Neural cell (in vitro differentiated cells): ENCODE data around the gene SERGEF. TPM values are rescaled to one million over a fixed set of nuclear protein-coding genes. Genes with fewer than 3 reads are reported as not detected.

Source experiments
- H2AFZ ChIP-seq: fragments of 200-600, 300-800 bp; sonication (generic), shearing (Covaris generic); 2 replicates; pipeline ENCODE4 v1.6.0; 2014; ENCODE audit warnings: low read depth, mild to moderate bottlenecking, antibody characterized with exemption, low read length, moderate library complexity
- H3F3A ChIP-seq: fragments of 200-600 bp; shearing (Covaris generic); 2 replicates; pipeline ENCODE4 v1.6.1; 2016; ENCODE audit warnings: mild to moderate bottlenecking, moderate library complexity, mixed read lengths, antibody characterized with exemption, low read length; ENCODE audit not compliant: insufficient read depth, poor library complexity, severe bottlenecking
- H3K27ac ChIP-seq: fragments of 200-600, 300-800 bp; sonication (generic), shearing (Covaris generic); 2 replicates; pipeline ENCODE4 v1.5.1; 2014; ENCODE audit warnings: mild to moderate bottlenecking, low read length, moderate library complexity
- H3K27me3 ChIP-seq: fragments of 300-800, 200-600 bp; sonication (generic), shearing (Covaris generic); 2 replicates; pipeline ENCODE4 v1.6.0; 2014; ENCODE audit warnings: mild to moderate bottlenecking, low read depth, low read length, moderate library complexity; ENCODE audit not compliant: insufficient read depth
- H3K36me3 ChIP-seq: fragments of 300-800, 200-600 bp; sonication (generic), shearing (Covaris generic); 2 replicates; pipeline ENCODE4 v1.5.1; 2014; ENCODE audit warnings: mild to moderate bottlenecking, antibody characterized with exemption, low read length, moderate library complexity; ENCODE audit not compliant: insufficient read depth
- H3K4me2 ChIP-seq: fragments of 300-800, 200-600 bp; sonication (generic), shearing (Covaris generic); 2 replicates; pipeline ENCODE4 v1.6.0; 2014; ENCODE audit warnings: mild to moderate bottlenecking, low read length
- H3K4me3 ChIP-seq: fragments of 300-800, 200-600 bp; sonication (generic), shearing (Covaris generic); 2 replicates; pipeline ENCODE4 v1.5.1; 2014; ENCODE audit warnings: mild to moderate bottlenecking, low read length, moderate library complexity
- H3K79me2 ChIP-seq: fragments of 200-600 bp; shearing (Covaris generic); replicated peaks from 2 replicates; pipeline ENCODE4 v1.6.0; 2014; ENCODE audit warnings: mild to moderate bottlenecking, low read length, moderate library complexity; ENCODE audit not compliant: insufficient read depth
- H3K9ac ChIP-seq: fragments of 300-800, 200-600 bp; sonication (generic), shearing (Covaris generic); 2 replicates; pipeline ENCODE4 v1.6.1; 2016; ENCODE audit warnings: mild to moderate bottlenecking, low read length, mixed read lengths
- H3K9me2 ChIP-seq: fragments of 200-600 bp; shearing (Covaris generic); 2 replicates; pipeline ENCODE4 v1.6.1; 2016; ENCODE audit warnings: mild to moderate bottlenecking, low read length, mixed read lengths; ENCODE audit not compliant: insufficient read depth
- H3K9me3 ChIP-seq: fragments of 200-600, 300-800 bp; sonication (generic), shearing (Covaris generic); 2 replicates; pipeline ENCODE4 v1.6.1; 2016; ENCODE audit warnings: mild to moderate bottlenecking, mixed run types, low read length, moderate library complexity, mixed read lengths
- H4K20me1 ChIP-seq: fragments of 200-600 bp; shearing (Covaris generic); 2 replicates; pipeline ENCODE4 v1.6.1; 2016; ENCODE audit warnings: mild to moderate bottlenecking, mixed run types; ENCODE audit not compliant: insufficient read depth
- CTCF ChIP-seq: fragments of 450-650 bp; IDR thresholded peaks from 2 replicates; pipeline ENCODE4 v1.5.1; 2014; ENCODE audit warnings: antibody characterized with exemption, mild to moderate bottlenecking, moderate library complexity; ENCODE audit not compliant: poor library complexity, severe bottlenecking
- EP300 ChIP-seq: fragments of 450-650 bp; conservative IDR thresholded peaks from 2 replicates; pipeline ENCODE4 v1.6.1; 2014; ENCODE audit warnings: antibody characterized with exemption, mild to moderate bottlenecking, moderate library complexity; ENCODE audit not compliant: poor library complexity, severe bottlenecking
- EZH2 ChIP-seq: fragments of 200-600, 300-800 bp; shearing (Covaris generic), sonication (generic); IDR thresholded peaks from 2 replicates; pipeline ENCODE4 v1.6.1; 2014; ENCODE audit warnings: antibody characterized with exemption, low read length, borderline replicate concordance, mild to moderate bottlenecking; ENCODE audit not compliant: insufficient read depth, poor library complexity, severe bottlenecking
- MXI1 ChIP-seq: fragments of 450-650 bp; conservative IDR thresholded peaks from 2 replicates; pipeline ENCODE4 v1.6.1; 2014; ENCODE audit warnings: antibody characterized with exemption, mild to moderate bottlenecking; ENCODE audit not compliant: poor library complexity, severe bottlenecking
- POLR2AphosphoS5 ChIP-seq: IDR thresholded peaks from 2 replicates; pipeline ENCODE4 v1.6.1; 2012
- RAD21 ChIP-seq: fragments of 450-650 bp; conservative IDR thresholded peaks from 2 replicates; pipeline ENCODE4 v1.6.1; 2014; ENCODE audit warnings: antibody characterized with exemption, mild to moderate bottlenecking, moderate library complexity
- REST ChIP-seq: IDR thresholded peaks from 2 replicates; pipeline ENCODE4 v1.6.1; 2012; ENCODE audit warnings: borderline replicate concordance
- SMC3 ChIP-seq: fragments of 450-650 bp; conservative IDR thresholded peaks from 2 replicates; pipeline ENCODE4 v1.6.1; 2014; ENCODE audit warnings: antibody characterized with exemption, mild to moderate bottlenecking, moderate library complexity; ENCODE audit not compliant: poor library complexity
- TAF1 ChIP-seq: IDR thresholded peaks from 2 replicates; pipeline ENCODE4 v1.6.1; 2012; ENCODE audit warnings: low read depth
- polyA plus RNA-seq: library from polyadenylated mRNA; depleted of rRNA; stranded (reverse); fragments of >200 nt; gene quantifications from 2 replicates; pipeline ENCODE4 v1.2.3, GENCODE V29; 2014

Gene SERGEF
- polyA plus RNA-seq, 1 donor from 2014 or later, result 49.6 TPM

GRCh38 chr11:17790453-17790852 lies 222.4 kb downstream of the SERGEF start:
- no peaks in the 10 kb centered on the region for H3K36me3 ChIP-seq
- no peak for TF ChIP-seq CTCF
- no peak for TF ChIP-seq POLR2AphosphoS5
- TF ChIP-seq MXI1, result no peak
- no peak for TF ChIP-seq RAD21
- no peak for TF ChIP-seq SMC3
- TF ChIP-seq REST, result no peak
- TF ChIP-seq EZH2, result no peak
- no peak for TF ChIP-seq TAF1
- TF ChIP-seq EP300, result no peak
- H3K27me3 ChIP-seq, result no peaks in the 10 kb centered on the region
- H3K9me3 ChIP-seq, result no peaks in the 10 kb centered on the region
- H3K79me2 ChIP-seq, result no peaks in the 10 kb centered on the region
- no peaks in the 10 kb centered on the region for H3K9me2 ChIP-seq
- no peak overlapping the region for H3K27ac ChIP-seq
- H3F3A ChIP-seq, result no peaks in the 10 kb centered on the region
- H4K20me1 ChIP-seq, result no peaks in the 10 kb centered on the region
- no peak overlapping the region for H2AFZ ChIP-seq
- no peak overlapping the region for H3K4me2 ChIP-seq
- H3K9ac ChIP-seq, result no peak overlapping the region
- no peak overlapping the region for H3K4me3 ChIP-seq

GRCh38 chr11:17788084-17788483 lies 224.8 kb downstream of the SERGEF start:
- H3K9me3 ChIP-seq, result no peaks in the 10 kb centered on the region
- no peak overlapping the region for H3K9ac ChIP-seq
- H3K27ac ChIP-seq, result no peak overlapping the region
- TF ChIP-seq REST, result no peak
- no peak for TF ChIP-seq POLR2AphosphoS5
- TF ChIP-seq MXI1, result no peak
- no peaks in the 10 kb centered on the region for H4K20me1 ChIP-seq
- H3K9me2 ChIP-seq, result no peaks in the 10 kb centered on the region
- no peak overlapping the region for H2AFZ ChIP-seq
- H3K4me2 ChIP-seq, result no peak overlapping the region
- H3K79me2 ChIP-seq, result no peaks in the 10 kb centered on the region
- no peaks in the 10 kb centered on the region for H3K36me3 ChIP-seq
- no peaks in the 10 kb centered on the region for H3F3A ChIP-seq
- H3K4me3 ChIP-seq, result no peak overlapping the region
- no peaks in the 10 kb centered on the region for H3K27me3 ChIP-seq
